Breast epithelium (tissue), 3 donors: ENCODE results near the gene RPL18A.

ENCODE experiments used
- CTCF ChIP-seq, 3 donors: fragments of 450-650 bp; IDR thresholded peaks; one replicate each; pipeline ENCODE4 v1.5.1; 2016 to 2017; ENCODE audit warnings: antibody characterized with exemption in 3 of 3, mild to moderate bottlenecking in 3 of 3, moderate library complexity in 3 of 3
- POLR2A ChIP-seq: fragments of 450-650 bp; IDR thresholded peaks from one replicate; pipeline ENCODE4 v1.6.1; 2016; ENCODE audit warnings: antibody characterized with exemption, mild to moderate bottlenecking, moderate library complexity

- TF ChIP-seq CTCF (IDR thresholded peaks at IDR 0.05) (no peak), POLR2A (no peak)
Observed at GRCh38 chr19:17847538-17848366, 12.0 kb upstream of the RPL18A start, which contains the start of gene JAK3.
